GM23338 (cell line): ENCODE data around the gene VWDE.

Experiments
- CREB1 ChIP-seq: fragments of 250-450 bp; sonication (Bioruptor Pico); IDR thresholded peaks from 2 replicates; pipeline ENCODE4 v1.5.0; 2020; ENCODE audit warnings: low read depth, mild to moderate bottlenecking, moderate library complexity
- CTCF ChIP-seq, 2 experiments: fragments of 200-600 bp in 1 of 2; sonication (generic) in 1 of 2; conservative IDR thresholded peaks; 2 replicates each; pipeline versions ENCODE4 v1.5.1 to v1.6.1; 2016 to 2017; ENCODE audit warnings: antibody characterized with exemption in 2 of 2, low read depth in 2 of 2, mild to moderate bottlenecking in 2 of 2, moderate library complexity in 1 of 2
- EZH2 ChIP-seq: fragments of 200-600 bp; sonication (generic); IDR thresholded peaks from one replicate; pipeline ENCODE4 v1.8.0; 2017; ENCODE audit warnings: antibody characterized with exemption, mild to moderate bottlenecking, low read depth; ENCODE audit not compliant: unreplicated experiment
- EZH2phosphoT487 ChIP-seq: fragments of 200-600 bp; sonication (generic); IDR thresholded peaks from one replicate; pipeline ENCODE4 v1.8.1; 2018; ENCODE audit warnings: antibody characterized with exemption; ENCODE audit not compliant: unreplicated experiment
- JUNB ChIP-seq: IDR thresholded peaks from one replicate; pipeline ENCODE4 v1.6.1; 2016; ENCODE audit warnings: antibody characterized with exemption; ENCODE audit not compliant: unreplicated experiment

- TF ChIP-seq CTCF (conservative IDR thresholded peaks at IDR 0.05; ENCODE audit: low read depth in 2 of 2) (no peak), EZH2 (no peak), JUNB (no peak), EZH2phosphoT487 (no peak), CREB1 (CRISPR knock-in tag) (no peak)
These were observed 6.0 kb downstream of the VWDE start for GRCh38 chr7:12397671-12398070.
